ENCODE measurements around the gene BACE1.
"Not testable (repeated sequence)": the region's sequence is repeated elsewhere in the genome, so short reads cannot be mapped to it uniquely, and the experiment has no call there.

Gene BACE1

GRCh38 chr11:117273550-117274289 lies 42.3 kb downstream of the BACE1 start:
- no peak for DNase-seq (ENCODE audit: low spot score)

GRCh38 chr11:117272175-117272574 lies 43.9 kb downstream of the BACE1 start:
- DNase-seq (ENCODE audit: low spot score) = not testable (repeated sequence)

GRCh38 chr11:117271208-117271607 lies 44.8 kb downstream of the BACE1 start:
- no peak for DNase-seq (ENCODE audit: low spot score)

- DNase-seq (ENCODE audit: low spot score) = no peak
Observed at GRCh38 chr11:117269856-117270255, 46.2 kb downstream of the BACE1 start.

GRCh38 chr11:117265745-117266144 lies 50.3 kb downstream of the BACE1 start:
- DNase-seq (ENCODE audit: low spot score) = no peak

GRCh38 chr11:117264624-117265323 lies 51.3 kb downstream of the BACE1 start:
- DNase-seq (ENCODE audit: low spot score) = not testable (repeated sequence)

GRCh38 chr11:117259417-117259816 lies 56.6 kb downstream of the BACE1 start:
- DNase-seq (ENCODE audit: low spot score) = no peak

GRCh38 chr11:117258576-117258975 lies 57.5 kb downstream of the BACE1 start:
- DNase-seq (ENCODE audit: low spot score) = no peak

GRCh38 chr11:117256573-117256972 lies 59.5 kb downstream of the BACE1 start:
- no peak for DNase-seq (ENCODE audit: low spot score)

- DNase-seq (ENCODE audit: low spot score) = no peak
Observed at GRCh38 chr11:117255966-117256365, 60.1 kb downstream of the BACE1 start.

GRCh38 chr11:117251506-117251905 lies 64.5 kb downstream of the BACE1 start:
- no peak for DNase-seq (ENCODE audit: low spot score)

- DNase-seq (ENCODE audit: low spot score) = no peak
Observed at GRCh38 chr11:117249571-117249970, 66.5 kb downstream of the BACE1 start.

GRCh38 chr11:117248341-117248740 lies 67.7 kb downstream of the BACE1 start:
- no peak for DNase-seq (ENCODE audit: low spot score)

- DNase-seq (ENCODE audit: low spot score) = no peak
Observed at GRCh38 chr11:117239295-117239694, 76.8 kb downstream of the BACE1 start.

- no peak for DNase-seq (ENCODE audit: low spot score)
Observed at GRCh38 chr11:117238221-117238620, 77.8 kb downstream of the BACE1 start.
